Mononuclear cell (primary cell): Measurements from ENCODE around the gene GALNT9. TPM values are rescaled to one million over a fixed set of nuclear protein-coding genes. Genes with fewer than 3 reads are reported as not detected.
"Not testable (repeated sequence)": the region's sequence is repeated elsewhere in the genome, so short reads cannot be mapped to it uniquely, and the experiment has no call there.

ENCODE experiments used
- H3K27me3 ChIP-seq: 2 replicates; pipeline ENCODE4 v1.6.0; 2011; ENCODE audit warnings: low read length, control low read depth; ENCODE audit not compliant: insufficient read depth
- H3K4me1 ChIP-seq: 2 replicates; pipeline ENCODE4 v1.5.1; 2011; ENCODE audit warnings: mild to moderate bottlenecking, low read length, control low read depth; ENCODE audit not compliant: insufficient read depth
- H3K4me3 ChIP-seq: 2 replicates; pipeline ENCODE4 v1.5.1; 2011; ENCODE audit warnings: mild to moderate bottlenecking, low read length, moderate library complexity
- H3K9me3 ChIP-seq: 2 replicates; pipeline ENCODE4 v1.5.1; 2011; ENCODE audit warnings: low read depth, mild to moderate bottlenecking, control low read depth, low read length
- total RNA-seq: library from RNA; depleted of rRNA; stranded (reverse); fragments of >200 nt; gene quantifications from one replicate; pipeline ENCODE4 v1.2.3, GENCODE V29; 2012

The GALNT9 gene
- total RNA-seq, 1 donor, result 0.63 TPM

- Histone ChIP-seq H3K27me3 (no peaks in the 10 kb centered on the region), H3K4me3 (no peak overlapping the region), H3K9me3 (no peaks in the 10 kb centered on the region), H3K4me1 (no peaks in the 10 kb centered on the region)
These were observed 22.6 kb downstream of the GALNT9 start for GRCh38 chr12:132306885-132307191.

DNA sequence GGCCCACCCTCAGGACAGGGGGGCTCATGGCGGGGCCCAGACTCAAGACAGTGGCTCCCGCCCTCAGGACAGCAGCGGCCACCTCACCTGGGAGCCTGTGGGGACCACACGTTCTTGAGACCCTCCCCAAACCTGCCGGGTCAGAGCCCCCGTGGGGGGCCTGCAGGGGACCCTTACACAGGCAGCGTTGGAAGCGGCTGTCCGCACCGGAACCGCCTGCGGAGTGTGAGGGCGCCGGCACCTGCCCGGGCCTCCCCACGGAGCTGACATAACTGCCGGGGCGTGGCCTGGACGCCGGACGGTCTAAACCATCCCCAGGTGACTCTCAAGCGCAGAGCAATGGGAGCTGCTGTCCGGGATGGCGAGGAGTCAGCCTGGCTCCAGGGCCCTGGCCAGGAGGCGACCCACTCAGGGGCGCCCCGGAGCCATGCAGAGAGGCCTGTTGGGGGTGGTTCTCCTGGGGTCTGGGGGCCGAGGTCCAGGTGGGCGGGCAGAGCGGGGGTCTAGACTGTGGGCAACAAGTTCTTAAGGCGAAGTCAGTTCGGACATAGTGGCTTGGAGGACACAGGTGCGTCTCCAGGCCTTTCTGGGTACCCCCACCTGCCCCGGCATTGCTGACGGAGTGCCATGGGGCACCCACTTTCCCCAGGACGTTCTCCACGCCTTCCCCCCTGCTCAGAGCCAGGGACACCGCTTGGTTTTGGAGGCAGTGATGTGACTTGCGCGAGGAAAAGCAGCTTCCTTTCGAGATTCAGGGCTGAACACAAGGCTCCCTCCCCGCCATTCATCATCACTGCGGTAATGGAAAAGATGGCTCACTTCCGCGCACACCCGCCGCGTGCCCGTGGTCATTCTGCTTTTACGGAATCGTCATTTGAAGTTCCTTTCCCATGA lies 23.2 kb downstream of the GALNT9 start:
- H3K4me3 ChIP-seq, result no peak overlapping the region
- no peaks in the 10 kb centered on the region for H3K27me3 ChIP-seq
- no peaks in the 10 kb centered on the region for H3K4me1 ChIP-seq

DNA sequence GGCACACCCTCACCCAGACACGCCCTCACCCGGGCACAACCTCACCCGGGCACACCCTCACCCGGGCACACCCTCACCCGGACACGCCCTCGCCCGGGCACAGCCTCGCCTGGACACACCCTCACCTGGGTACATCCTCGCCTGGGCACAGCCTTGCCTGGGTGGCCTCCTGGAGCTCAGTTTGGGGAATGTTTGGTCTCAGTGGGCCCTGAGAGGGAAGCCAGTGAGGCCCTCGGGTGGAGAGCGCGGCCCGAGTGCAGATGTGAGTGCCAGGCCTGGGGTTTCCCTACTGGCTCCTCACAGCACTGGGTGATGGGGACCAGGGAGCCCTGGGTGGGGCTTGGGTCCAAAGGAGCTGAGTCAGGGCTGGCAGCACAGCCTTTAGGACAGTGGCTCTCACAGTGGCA lies 23.8 kb downstream of the GALNT9 start:
- Histone ChIP-seq H3K4me3 (no peak overlapping the region), H3K9me3 (no peaks in the 10 kb centered on the region), H3K4me1 (no peaks in the 10 kb centered on the region), H3K27me3 (no peaks in the 10 kb centered on the region)

More for the DNA sequence above, 23.2 kb downstream of the GALNT9 start:
- H3K9me3 ChIP-seq, result no peaks in the 10 kb centered on the region

- H3K4me1 ChIP-seq, H3K9me3 ChIP-seq, H3K4me3 ChIP-seq, H3K27me3 ChIP-seq: not testable (repeated sequence)
These were observed 24.5 kb downstream of the GALNT9 start for GRCh38 chr12:132304866-132305265.

DNA sequence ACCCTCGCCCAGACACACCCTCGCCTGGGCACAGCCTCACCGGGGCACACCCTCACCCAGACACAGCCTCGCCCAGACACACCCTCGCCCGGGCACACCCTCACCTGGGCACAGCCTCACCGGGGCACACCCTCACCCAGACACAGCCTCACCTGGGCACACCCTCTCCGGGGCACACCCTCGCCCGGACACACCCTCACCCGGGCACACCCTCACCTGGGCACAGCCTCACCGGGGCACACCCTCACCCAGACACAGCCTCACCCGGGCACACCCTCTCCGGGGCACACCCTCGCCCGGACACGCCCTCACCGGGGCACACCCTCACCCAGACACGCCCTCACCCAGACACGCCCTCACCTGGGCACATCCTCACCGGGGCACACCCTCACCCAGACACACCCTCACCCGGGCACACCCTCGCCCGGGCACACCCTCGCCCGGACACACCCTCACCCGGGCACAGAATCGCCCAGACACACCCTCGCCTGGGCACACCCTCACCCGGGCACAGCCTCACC lies 25.5 kb downstream of the GALNT9 start:
- not testable (repeated sequence) for H3K4me1 ChIP-seq, H3K9me3 ChIP-seq, H3K27me3 ChIP-seq, H3K4me3 ChIP-seq

GRCh38 chr12:132302466-132303358 lies 26.7 kb downstream of the GALNT9 start:
- Histone ChIP-seq H3K9me3 (no peaks in the 10 kb centered on the region), H3K27me3 (no peaks in the 10 kb centered on the region), H3K4me3 (no peak overlapping the region), H3K4me1 (no peaks in the 10 kb centered on the region)

- Histone ChIP-seq H3K27me3 (no peaks in the 10 kb centered on the region), H3K4me3 (no peak overlapping the region), H3K4me1 (no peaks in the 10 kb centered on the region), H3K9me3 (no peaks in the 10 kb centered on the region)
These were observed 28.3 kb downstream of the GALNT9 start for GRCh38 chr12:132300789-132301722.

GRCh38 chr12:132296063-132296462 lies 33.3 kb downstream of the GALNT9 start:
- Histone ChIP-seq H3K4me3 (no peak overlapping the region), H3K9me3 (no peaks in the 10 kb centered on the region), H3K4me1 (no peaks in the 10 kb centered on the region), H3K27me3 (no peaks in the 10 kb centered on the region)

GRCh38 chr12:132295561-132295960 lies 33.8 kb downstream of the GALNT9 start:
- not testable (repeated sequence) for H3K27me3 ChIP-seq, H3K4me3 ChIP-seq, H3K4me1 ChIP-seq, H3K9me3 ChIP-seq

DNA sequence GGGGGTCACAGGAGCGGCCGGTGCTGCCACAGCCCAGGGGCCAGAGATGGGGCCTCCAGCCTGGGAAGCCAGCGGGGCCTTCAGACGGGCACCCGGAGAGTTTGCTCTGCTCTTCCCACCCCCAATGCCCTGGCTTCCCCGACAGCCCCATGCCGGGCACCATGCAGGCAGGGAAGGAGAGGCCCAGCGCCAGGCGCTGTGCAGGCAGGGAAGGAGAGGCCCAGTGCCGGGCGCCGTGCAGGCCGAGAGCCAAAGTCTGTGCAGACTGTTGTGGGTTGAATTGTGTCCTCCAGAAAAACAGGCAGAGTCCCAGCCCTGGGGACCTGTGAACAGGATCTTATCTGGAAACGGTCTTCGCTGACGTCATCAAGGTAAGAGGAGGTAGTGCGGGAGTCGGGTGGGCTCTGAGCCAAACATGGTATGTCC lies 34.3 kb downstream of the GALNT9 start:
- Histone ChIP-seq H3K4me3 (no peak overlapping the region), H3K9me3 (no peaks in the 10 kb centered on the region), H3K4me1 (no peaks in the 10 kb centered on the region), H3K27me3 (no peaks in the 10 kb centered on the region)

- Histone ChIP-seq H3K9me3 (no peaks in the 10 kb centered on the region), H3K27me3 (no peaks in the 10 kb centered on the region), H3K4me1 (no peaks in the 10 kb centered on the region), H3K4me3 (no peak overlapping the region)
These were observed 35.0 kb downstream of the GALNT9 start for GRCh38 chr12:132294121-132295034.

DNA sequence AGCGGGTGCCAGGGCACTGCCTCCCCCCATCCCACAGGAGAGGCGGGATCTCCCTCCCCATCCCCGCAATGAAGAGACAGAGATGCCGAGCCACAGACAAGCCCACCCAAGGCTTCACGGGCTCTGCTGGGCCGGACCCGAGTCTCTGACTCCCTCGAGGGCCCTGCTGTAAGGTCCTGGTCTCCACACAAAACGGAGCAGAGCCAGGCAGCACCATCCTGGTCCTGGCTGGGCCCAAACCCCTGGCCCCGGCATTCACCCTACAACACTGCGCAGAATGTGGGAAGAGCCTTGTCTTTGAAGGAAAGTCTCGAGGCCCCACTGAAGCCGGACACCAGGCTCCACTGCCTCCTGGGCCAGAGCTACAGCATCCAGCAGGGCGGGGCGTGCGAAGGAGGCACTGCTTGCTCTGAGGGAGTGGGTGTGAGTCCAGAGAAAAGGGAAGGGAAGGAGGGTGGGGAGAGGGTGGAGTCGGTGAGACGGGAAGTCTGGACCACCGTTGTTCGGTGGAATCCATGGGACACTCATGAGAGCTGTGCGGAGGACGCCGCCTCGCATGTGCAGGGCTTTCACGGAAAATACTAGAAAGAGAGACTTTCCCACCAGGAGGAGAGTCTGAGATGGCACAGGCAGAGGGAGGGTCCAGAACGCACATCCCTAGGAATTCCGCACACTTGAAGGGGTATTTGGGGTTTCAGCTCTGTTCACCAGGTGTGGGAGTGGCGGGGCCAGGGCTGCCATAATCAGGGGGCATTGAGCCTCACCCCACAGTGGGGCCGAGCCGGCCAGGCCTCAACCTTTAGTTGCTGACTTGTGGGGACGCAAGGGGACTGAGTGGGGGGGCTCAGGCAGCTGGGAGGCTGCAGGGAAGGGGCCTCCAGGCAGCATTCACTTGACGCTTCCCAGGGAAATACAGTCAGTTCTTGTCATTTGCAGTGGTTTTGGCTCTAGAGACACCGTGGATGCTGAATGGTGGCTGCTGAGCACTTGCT lies 36.8 kb downstream of the GALNT9 start:
- Histone ChIP-seq H3K4me3 (no peak overlapping the region), H3K4me1 (no peaks in the 10 kb centered on the region), H3K27me3 (no peaks in the 10 kb centered on the region), H3K9me3 (no peaks in the 10 kb centered on the region)
